ENCODE data around the gene CD248.
A peak's percentile ranks its signal among the peaks of the same experiment; 100 is the strongest.

CD248 gene

GRCh38 chr11:66340596-66341501, 24.0 kb upstream of the CD248 start:
- no peak for DNase-seq

GRCh38 chr11:66339686-66340483, 23.0 kb upstream of the CD248 start:
- no peak for DNase-seq

GRCh38 chr11:66339162-66339675, 22.4 kb upstream of the CD248 start:
- DNase-seq: no peak

GRCh38 chr11:66338276-66339161, 21.7 kb upstream of the CD248 start:
- no peak for DNase-seq

- no peak for DNase-seq
Measured at GRCh38 chr11:66337103-66337899, 20.5 kb upstream of the CD248 start.

- DNase-seq: peak; percentile 83 to 85
Measured at GRCh38 chr11:66336234-66337102, 19.6 kb upstream of the CD248 start, which contains the start of gene RIN1. TSS of gene RIN1 (minus strand) at chr11:66336434. CDS start at chr11:66336402, 32 bp downstream.

- DNase-seq: no peak
Measured at GRCh38 chr11:66335531-66336233, 18.8 kb upstream of the CD248 start.

GRCh38 chr11:66334605-66335442, 18.0 kb upstream of the CD248 start:
- DNase-seq: no peak

- DNase-seq: no peak
Measured at GRCh38 chr11:66333896-66334604, 17.2 kb upstream of the CD248 start.

GRCh38 chr11:66333220-66333877, 16.5 kb upstream of the CD248 start:
- no peak for DNase-seq

GRCh38 chr11:66332371-66333219, 15.8 kb upstream of the CD248 start:
- DNase-seq: no peak

- DNase-seq: no peak
Measured at GRCh38 chr11:66331542-66332370, 14.9 kb upstream of the CD248 start.

- DNase-seq: no peak
Measured at GRCh38 chr11:66330931-66331330, 14.1 kb upstream of the CD248 start.

GRCh38 chr11:66329165-66329673, 12.4 kb upstream of the CD248 start:
- peak in 1 of 2 experiments; percentile 16 for DNase-seq

All from activated T-cell treated with anti-CD3 and anti-CD28 coated beads, Interleukin-2, amount 50 U/mL, for 48 hours (primary cell).